RPMI7951 (cell line): ENCODE measurements around the gene GALNT10. TPM values are rescaled to one million over a fixed set of nuclear protein-coding genes. Genes with fewer than 3 reads are reported as not detected.
A peak's percentile ranks its signal among the peaks of the same experiment; 100 is the strongest.

ENCODE experiments used
- DNase-seq: peaks from one replicate; pipeline ENCODE4 v3.0.0-alpha.2; 2012; ENCODE audit warnings: low read depth
- total RNA-seq: library from RNA; depleted of rRNA; stranded (reverse); fragments of >200 nt; shearing (Covaris generic); gene quantifications from 2 replicates; pipeline ENCODE4 v1.2.3, GENCODE V29; 2014

GALNT10 gene
- total RNA-seq, 1 experiment from 2014 or later = 27.9 TPM

GRCh38 chr5:154320224-154321089 lies 129.9 kb downstream of the GALNT10 start:
- no peak for DNase-seq

GRCh38 chr5:154321546-154321945 lies 131.0 kb downstream of the GALNT10 start:
- no peak for DNase-seq

GRCh38 chr5:154324033-154324432 lies 133.5 kb downstream of the GALNT10 start:
- no peak for DNase-seq

GRCh38 chr5:154325566-154325965 lies 135.0 kb downstream of the GALNT10 start:
- peak; percentile 7 for DNase-seq

- no peak for DNase-seq
Observed at GRCh38 chr5:154329062-154329461, 138.5 kb downstream of the GALNT10 start.

GRCh38 chr5:154329519-154330040 lies 139.0 kb downstream of the GALNT10 start:
- no peak for DNase-seq

- DNase-seq = no peak
Observed at GRCh38 chr5:154330097-154330667, 139.6 kb downstream of the GALNT10 start.

- DNase-seq = no peak
Observed at GRCh38 chr5:154331232-154331631, 140.7 kb downstream of the GALNT10 start.

- no peak for DNase-seq
Observed at GRCh38 chr5:154331924-154332323, 141.4 kb downstream of the GALNT10 start.

- no peak for DNase-seq
Observed at GRCh38 chr5:154332451-154332850, 141.9 kb downstream of the GALNT10 start.

- no peak for DNase-seq
Observed at GRCh38 chr5:154333016-154333415, 142.5 kb downstream of the GALNT10 start.

- no peak for DNase-seq
Observed at GRCh38 chr5:154334406-154335064, 144.0 kb downstream of the GALNT10 start.

- DNase-seq = no peak
Observed at GRCh38 chr5:154335065-154335448, 144.5 kb downstream of the GALNT10 start.

GRCh38 chr5:154341620-154342019 lies 151.1 kb downstream of the GALNT10 start:
- no peak for DNase-seq

GRCh38 chr5:154342211-154342610 lies 151.7 kb downstream of the GALNT10 start:
- DNase-seq = no peak

GRCh38 chr5:154342963-154343362 lies 152.4 kb downstream of the GALNT10 start:
- DNase-seq = no peak

GRCh38 chr5:154344461-154344860 lies 153.9 kb downstream of the GALNT10 start:
- no peak for DNase-seq

- DNase-seq = no peak
Observed at GRCh38 chr5:154345255-154345952, 154.9 kb downstream of the GALNT10 start.

- DNase-seq = no peak
Observed at GRCh38 chr5:154346427-154346826, 155.9 kb downstream of the GALNT10 start.

- DNase-seq = no peak
Observed at GRCh38 chr5:154349626-154350264, 159.2 kb downstream of the GALNT10 start.

- no peak for DNase-seq
Observed at GRCh38 chr5:154351141-154351540, 160.6 kb downstream of the GALNT10 start.
